HG02973 (cell line): ENCODE results near the gene TBC1D2B.

Experiments used
- ATAC-seq: cut with Tn5 transposase; IDR thresholded peaks from one replicate; pipeline ENCODE4 v1.9.1; 2021; ENCODE audit warnings: moderate library complexity; ENCODE audit not compliant: unreplicated experiment

Gene TBC1D2B

DNA sequence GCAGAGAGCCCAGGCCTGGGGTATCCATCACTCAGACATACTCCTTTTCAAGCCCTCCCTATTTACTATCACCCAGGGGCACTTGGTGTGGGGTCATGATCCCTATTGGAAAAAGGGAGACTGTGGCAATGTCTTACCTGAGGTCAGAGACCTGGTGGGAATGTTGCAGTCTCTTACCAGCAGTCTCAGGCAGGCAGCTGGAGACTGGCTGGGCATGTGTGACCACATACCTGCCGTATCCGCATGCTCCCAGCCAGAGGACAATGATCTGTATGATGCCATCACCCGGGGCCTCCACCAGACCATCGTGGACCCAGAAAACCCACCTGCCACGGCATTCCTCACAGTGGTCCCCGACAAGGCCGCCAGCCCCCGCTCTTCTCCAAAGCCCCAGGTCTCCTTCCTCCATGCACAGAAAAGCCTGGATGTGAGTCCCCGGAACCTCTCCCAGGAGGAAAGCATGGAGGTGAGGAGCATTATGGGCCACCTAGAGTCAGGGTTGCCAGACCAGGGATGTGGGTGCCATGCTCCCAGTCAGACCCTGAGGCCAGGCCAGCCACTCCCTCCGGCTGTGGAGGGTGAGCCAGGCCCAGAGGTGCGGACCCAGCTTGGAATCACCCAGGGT is 20.7 kb upstream of the TBC1D2B start:
- ATAC-seq = no peak

DNA sequence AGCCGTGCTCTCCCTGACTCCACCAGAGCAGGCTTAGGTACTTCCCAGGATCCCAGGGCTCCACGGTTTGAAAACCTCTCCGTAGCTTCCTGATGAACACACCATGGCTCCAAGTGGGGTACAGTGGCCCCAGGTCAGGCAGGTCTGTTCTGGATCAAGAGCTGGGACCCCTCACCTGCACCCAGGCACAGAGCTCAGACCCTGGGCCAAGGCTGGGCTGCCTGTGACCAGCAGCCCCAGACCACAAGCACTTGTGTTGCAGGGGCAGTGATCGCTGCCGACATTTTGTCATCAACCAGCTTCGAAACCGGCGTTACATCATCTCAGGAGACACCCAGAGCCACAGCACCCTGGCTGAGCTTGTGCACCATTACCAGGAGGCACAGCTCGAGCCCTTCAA is 20.2 kb upstream of the TBC1D2B start:
- ATAC-seq = no peak

DNA sequence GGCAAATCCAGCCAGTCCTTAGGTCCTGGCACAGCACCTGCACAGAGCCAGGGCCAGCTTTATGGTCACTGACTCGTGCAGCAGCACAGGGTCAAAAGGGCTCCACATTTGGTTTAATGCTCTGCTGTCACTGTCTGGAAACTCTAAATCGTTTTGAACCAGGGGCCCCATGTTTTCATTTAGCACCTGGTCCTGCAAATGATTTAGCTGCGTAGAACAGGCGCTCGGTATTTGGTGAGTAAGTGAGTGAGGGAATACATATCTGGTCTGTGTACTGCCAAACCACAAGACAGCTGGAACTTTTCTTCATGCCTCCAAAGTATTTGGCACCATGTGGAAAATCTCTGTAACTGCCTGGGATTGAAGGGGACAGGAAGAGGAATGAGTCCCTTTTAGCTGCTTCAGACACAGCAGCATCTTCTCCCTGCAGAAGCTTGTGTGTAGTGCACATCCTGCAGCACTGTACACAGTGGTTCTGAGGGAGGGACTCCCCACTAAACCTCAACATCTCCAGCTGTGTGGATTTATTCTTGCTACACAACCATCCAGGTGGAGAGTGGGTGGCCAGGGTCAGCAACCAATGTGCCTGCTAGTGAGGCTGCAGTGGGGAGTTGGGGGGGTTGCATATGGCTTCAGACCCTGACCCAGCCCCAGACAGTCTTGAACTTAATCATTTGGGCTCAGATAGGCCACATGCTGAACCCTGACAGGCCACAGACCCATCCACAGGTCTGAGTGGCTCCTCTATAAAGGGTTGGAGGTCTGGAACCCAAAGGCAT is 15.9 kb upstream of the TBC1D2B start:
- ATAC-seq = no peak

DNA sequence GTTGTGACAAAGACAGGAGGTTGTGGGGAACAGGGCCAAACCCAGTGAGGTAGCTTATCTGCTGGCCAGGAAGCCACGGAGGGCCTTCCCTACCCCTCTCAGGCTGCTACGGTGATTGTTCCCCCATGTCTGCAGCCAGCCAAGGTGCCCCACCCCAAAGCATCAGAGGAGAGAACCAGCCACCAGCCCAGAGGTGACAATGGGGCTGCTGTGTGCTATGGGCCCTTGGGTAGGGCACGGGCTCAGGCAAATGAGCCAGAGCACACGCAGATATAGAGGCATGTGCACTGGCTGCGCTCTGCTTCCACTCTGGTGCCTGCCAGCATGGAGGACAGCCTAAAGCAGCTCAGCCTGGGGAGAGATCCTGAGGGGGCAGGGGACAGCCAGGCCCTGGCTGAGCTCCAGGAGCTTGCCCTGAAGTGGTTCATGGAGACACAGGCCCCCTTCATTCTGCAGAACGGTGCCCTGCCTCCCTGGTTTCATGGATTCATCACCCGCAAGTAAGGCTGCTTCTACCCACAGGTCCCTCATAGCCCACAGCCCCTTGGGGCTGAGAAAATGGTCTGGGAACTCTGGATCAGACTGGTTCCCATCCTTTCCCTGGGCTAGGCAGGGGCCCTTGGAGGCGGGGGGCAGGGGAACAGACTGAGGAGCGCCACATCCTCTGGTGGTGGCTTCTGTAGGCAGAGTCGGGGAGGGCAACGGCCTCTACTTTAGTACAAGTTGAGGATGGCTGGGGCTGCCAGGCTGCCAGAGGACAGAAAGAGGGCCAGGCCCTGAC is 14.9 kb upstream of the TBC1D2B start, which contains the start of gene SH2D7:
Gene SH2D7 (plus strand): TSS at position 301 of the 781 bp plus-strand sequence. CDS start 24 bp downstream, at position 325.
- no peak for ATAC-seq

DNA sequence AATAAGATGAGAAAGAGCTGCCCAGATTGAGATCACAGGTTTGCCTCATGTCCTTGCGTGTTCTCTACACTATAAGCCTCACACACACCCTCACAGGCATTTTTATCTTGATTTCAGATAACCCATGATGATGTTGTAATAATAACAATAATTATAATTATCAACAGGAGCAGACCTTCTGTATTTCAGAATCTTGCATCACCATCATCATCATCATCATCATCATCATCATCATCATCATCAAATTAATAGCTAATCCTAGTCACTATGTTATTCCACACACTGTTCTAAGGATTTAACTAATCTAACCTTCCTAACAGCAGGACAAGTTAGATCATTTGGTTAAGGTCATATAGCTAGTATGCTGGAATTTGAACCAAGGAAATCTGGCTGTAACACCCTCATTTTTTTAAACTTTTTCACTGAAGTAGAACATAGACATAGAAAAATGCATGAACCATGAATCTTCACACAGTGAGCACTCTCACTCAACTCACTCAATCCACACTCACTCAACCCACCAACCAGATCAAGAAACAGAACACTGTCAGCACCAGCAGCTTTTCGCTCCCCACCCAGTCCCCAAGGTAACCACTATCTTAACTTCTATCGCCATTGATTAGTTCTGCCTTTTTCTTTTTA is 13.0 kb upstream of the TBC1D2B start:
- no peak for ATAC-seq

DNA sequence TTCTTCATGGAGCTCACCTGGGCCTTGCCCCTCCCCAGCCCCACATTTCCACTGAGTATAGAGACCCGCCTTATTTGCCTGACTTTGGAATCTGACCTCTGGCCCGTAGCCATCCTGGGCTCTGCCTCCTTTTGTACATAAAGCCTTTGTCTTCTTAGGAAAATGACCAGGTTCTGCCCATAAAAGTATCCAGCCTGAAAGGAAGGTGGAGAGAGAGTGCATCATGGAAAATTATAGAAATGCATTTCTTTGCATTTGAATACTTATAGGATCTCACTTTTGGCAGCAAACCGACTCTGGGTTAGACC is 11.2 kb upstream of the TBC1D2B start:
- no peak for ATAC-seq

DNA sequence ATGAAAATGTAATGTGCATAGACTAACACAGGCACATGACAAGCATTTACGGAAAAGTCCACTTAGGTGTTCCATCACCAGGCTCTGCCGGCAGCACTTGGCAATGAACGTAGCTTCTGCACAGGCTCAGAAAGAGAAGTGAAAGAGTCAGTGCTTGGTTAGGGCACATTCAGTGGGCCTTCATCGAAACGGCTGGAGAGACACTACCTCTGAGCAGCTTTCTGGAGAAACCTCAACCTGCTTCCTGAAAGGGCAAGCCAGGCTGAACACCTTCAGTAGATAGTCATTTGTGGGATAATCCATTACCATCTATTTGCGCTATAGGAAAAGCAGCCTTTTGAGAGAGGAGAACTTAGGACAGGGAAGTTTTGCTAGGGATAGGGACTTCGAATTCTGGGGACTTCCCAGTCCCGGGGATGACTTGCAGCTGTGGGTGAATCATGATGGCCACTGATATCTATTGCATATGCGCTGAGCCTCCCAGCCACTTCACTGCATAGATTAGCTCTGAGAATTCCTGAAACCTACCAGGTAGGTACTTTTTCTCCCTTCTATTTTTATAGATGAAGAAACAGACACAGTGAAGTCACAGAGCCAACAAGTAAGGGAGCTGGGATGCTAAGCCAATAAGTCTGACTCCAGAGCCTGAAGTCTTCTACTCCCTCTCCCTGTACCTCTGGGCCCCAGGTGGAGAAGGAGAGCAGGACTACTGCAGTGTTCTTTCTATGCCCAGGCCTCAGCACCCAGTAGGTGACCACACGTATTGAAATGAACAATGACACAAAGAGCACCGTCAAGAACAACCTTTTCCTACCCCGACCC is 10.7 kb upstream of the TBC1D2B start:
- ATAC-seq = no peak

DNA sequence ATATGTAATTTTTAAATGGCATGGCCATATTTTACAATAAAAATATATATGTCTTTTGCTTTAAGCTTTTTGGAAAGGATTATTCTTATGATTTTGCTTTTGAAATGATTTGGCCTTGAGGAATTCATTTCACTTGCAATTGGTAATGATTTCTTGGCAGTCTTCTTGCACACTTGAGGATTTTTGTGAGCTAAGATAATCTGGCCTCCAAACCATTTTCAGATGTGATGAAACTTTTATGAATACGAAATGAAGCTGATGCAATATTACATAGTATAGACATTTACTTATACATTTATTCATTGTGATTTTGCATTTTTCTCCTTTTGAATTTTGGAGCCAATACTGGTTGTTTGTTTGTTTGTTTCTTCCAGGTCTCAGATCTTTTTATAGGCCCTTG is 8.4 kb upstream of the TBC1D2B start:
- ATAC-seq = no peak

DNA sequence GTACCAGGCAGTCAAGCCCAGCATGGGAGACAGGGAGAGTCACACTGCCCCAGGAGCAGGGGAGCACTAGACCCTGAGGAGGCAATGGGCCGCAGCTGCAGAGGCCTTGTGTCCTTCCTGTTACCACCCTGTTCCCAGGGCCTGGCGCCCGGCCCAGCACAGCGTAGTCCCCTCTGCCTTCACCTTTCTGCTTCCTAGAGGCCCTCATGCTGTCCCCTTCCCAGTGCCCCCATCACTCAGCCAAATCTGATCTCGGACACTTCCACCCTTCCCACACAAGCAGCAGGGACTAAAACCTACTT is 6.9 kb upstream of the TBC1D2B start:
- no peak for ATAC-seq

DNA sequence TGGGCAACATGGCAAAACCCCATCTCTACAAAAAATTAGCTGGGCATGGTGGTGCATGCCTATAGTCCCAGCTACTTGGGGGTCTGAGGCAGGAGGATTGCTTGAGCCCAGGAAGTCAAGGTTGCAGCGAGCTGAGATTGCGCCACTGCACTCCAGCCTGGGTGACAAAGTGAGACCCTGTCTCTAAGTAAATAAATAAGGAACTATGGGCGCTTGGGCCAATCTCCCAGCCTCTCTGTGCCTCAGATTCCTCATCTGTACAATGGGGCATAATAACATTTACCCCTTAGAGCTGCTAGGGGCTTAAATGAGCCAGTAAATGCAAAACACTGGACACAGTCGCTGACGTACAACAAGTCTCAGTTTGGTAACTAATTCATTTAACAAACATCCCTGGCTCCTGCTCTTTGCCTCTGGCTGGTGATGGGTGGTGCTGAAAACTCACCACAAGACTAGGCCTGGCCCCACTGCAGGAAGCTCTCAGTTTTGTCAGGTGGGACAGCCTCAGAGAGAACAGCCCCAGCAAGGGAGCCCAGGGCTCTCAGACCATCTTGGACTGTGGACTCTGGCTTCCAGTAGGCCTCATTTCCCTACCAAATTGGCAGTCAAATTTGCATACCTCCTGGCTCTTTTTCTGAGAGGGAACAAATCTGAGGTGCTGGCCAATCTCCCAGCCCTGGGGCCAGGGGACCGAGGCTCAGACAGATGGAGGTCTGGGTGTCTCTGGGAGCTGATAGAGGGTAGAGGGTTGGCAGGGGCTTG is 6.4 kb upstream of the TBC1D2B start:
- no peak for ATAC-seq

DNA sequence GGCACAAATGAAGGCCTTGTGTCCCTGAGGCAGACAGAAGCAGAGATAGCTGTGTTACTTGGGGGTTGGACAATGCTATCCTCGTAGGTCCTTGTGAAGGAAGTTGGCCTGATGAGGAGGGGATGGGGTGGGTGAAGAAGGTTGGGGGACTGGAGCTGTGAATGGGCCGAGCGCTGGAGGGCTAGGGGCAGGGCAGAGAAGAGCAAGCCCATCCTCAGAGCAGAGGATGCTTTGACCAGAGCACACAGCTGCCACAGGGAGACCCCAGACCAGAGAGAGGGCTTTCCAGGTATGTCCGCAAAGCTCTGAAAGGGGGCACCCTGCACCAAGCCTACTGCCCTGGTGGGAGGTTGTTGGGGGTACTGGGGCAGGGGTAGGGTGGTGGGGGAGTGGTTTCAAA is 5.7 kb upstream of the TBC1D2B start:
- no peak for ATAC-seq

DNA sequence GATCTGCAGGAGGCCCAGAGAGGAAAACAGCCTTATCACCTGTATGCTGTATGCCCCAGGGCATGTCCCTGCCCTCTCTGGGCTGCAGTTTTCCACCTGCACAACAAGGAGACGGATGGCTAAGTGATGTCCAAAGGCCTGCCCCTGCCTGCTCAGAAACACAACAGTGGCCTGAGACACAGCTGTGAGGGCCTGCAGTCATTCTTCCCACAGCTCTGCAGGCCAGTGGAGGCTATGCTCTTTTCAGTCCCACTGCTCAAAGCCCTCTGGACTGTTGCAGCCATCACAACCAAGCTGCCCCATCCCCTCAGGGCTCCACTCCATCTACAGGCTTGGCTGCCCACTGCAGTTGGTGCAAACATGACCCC is 5.2 kb upstream of the TBC1D2B start:
- ATAC-seq = no peak

DNA sequence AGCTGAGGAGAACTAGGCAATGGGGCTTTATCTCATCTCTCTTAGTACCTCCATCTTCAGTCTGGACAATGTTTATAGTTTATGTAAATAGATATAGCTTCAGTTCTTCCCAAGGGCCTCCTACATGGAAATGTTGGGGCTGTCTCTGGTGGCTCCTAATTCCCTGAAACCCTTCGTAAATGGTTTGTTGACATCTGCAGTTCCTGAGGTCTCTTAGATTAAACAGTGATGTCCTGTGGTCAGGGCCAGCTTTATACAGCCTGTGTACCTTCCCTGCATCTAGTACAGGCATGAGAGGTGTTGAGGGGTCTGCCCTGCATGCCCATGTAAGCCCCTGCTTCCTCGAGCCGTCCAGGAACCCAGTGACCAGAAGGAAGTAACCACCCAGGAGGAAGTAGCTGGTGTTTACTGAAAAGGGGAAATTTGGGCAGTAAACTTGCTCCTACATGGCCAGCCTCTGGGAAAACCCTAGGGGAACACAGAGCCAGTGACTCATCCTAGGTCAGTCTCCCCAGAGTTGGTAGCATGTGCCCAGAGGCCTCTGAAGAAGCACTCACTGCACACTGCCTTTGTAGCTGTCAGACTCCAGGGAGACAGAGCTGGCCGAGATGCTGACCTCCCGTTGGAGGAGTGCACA is 4.7 kb upstream of the TBC1D2B start:
- no peak for ATAC-seq

DNA sequence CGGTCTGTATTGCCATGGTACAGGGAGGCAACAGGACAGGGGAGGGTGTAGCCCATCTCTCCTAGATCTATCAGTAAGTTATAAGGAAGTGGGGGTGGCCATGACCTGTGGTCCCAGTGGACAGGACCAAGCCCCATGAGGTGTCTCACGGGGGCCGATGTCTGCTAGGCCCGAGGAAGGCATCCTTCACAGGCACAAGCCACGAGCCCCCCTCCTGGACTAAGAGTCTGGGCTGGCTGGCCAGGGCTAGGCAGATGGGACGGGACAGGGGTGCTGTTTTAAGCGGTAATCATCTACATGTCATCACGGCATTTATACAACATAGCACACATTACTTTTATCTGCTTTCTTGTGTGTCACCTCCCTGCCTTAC is 2.6 kb upstream of the TBC1D2B start:
- ATAC-seq = no peak

DNA sequence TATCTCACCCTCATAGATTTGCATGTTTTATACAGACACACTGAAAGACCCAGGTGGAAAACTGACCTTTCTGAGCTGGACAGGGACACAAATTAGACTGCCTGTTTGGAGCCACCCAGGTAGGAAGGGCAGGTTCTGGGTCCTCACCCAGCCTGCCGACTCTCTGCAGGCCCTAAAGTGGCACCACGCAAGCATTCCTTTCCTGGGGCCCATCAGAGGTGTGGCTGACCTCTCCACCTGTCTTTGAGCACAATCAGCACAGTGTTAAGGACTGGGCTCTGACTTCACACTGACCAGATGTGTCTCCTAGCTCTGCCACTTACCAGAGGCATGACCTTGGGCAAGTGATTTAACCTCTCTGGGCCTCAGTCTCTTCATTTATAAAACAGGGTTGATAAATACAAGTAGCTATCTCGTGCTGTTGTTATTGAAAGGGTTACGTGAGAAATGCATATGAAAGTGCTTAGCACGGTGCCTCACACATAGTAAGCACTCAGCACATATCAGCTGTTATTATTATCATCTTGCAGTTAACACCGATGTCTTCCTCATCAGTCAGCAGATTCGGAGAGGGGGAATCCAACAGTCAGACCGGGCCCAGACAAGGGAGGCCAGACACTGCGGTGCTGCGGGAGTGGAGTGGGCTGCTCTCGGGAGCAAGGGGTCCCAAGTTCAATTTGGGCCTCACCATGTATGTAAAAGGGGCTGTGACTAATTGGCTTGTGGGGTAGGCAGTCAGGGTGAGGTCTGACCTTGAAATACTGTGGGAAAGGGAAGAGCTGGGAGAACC is 2.0 kb upstream of the TBC1D2B start:
- ATAC-seq = no peak

DNA sequence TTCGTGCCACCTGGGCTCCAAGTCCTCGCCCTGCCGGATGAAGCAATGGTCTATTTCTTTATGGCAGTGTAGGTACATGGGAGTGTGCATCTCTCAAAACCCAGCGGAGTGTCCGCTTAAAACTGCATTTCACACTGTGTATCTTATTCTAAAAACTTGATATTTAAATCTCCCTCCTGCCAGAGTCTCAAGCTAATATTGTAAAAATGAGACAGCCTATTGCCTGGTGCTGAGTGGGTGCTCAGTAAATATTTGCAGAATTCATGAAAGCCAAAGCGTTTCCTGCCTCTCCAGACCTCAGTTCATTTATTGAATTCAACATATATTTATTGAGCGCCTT is 330 bp upstream of the TBC1D2B start:
- ATAC-seq = no peak

DNA sequence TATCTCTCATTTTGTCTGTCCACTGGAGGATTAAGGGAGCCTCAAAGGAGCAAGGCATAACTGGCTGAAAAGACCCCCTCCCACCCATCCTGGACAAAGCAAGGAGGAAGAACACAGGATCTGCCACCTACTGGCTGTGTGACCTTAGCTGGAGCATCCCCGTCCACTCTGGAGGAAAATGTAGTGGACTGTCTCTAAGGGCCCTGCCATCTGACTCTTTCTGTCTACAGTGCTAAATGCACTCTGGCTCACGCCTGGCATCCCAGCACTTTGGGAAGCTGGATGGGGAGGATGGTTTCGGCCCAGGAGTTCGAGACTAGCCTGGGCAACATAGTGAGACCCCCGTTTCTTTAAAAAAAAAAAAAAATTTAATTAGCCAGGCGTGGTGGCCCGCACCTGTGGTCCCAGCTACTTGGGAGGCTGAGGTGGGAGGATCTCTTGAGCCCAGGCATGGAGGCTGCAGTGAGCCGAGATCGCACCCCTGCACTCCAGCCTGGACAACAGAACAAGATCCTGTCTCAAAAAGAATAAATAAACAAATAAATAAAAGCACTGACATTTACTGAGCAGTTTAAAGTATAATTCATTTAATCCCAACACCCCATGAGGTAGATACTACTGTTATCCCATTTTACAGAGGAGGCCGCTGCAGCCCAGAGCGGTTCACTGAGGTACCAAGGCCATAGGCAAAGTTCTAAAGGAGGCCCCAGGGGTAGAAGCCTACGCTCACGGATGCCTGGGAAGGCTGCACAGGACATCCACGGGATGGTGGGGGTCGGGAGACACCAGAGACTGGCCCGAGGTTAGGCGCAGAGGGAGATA is 1.1 kb downstream of the TBC1D2B start:
- peak; percentile 4 for ATAC-seq

DNA sequence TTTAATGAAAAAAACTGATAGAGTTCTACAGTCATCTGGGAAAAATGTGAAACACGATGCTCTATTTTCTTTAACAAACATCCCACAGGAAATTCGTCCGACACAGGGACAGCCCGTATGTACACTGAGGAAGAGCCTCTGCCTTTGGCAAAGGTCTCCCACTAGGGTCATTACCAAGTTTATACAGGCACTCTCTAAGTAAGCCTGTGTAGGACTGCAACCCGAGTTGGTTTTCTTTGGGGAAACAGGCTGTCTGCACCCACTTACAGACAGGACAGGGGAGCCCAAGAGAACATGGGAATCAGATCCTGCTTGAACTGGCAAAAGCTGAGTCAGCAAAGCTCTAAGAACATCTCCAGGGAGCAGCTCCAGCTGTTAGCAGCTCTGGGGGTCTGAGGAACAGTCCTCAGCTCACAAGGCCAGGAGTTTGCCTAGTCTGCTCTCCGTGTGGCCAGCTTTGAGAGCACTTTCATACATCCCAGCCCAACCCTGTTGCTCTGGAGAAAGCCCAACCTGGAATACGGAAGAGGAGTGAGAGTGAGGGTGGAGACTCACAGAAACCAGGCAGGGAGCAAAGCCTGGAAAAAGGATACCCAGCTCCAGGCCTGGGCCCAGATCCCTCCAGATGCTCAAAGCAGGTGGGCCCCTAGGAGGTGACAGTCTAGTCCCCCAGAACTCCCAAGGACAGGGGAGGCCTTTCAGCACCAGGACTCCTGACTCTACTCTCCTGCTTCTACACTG is 1.9 kb downstream of the TBC1D2B start:
- no peak for ATAC-seq
